ENCODE results near the gene TNFRSF13B.
A peak's percentile ranks its signal among the peaks of the same experiment; 100 is the strongest.
"Not testable (repeated sequence)": the region's sequence is repeated elsewhere in the genome, so short reads cannot be mapped to it uniquely, and the experiment has no call there.

The TNFRSF13B gene

GRCh38 chr17:17004251-17004996 is 32.5 kb upstream of the TNFRSF13B start:
- TF ChIP-seq CTCF (IDR thresholded peaks at IDR 0.05; ENCODE audit: insufficient read depth, low read depth, low read length, missing control alignments), result no peak
- no peak overlapping the region for H3K4me3 ChIP-seq (ENCODE audit: low read depth, low read length)
- no peak for DNase-seq (ENCODE audit: low read depth)

- not testable (repeated sequence) for DNase-seq (ENCODE audit: low read depth); H3K4me3 ChIP-seq (ENCODE audit: low read depth, low read length)
Observed at GRCh38 chr17:17002731-17003715, 31.1 kb upstream of the TNFRSF13B start.

DNA sequence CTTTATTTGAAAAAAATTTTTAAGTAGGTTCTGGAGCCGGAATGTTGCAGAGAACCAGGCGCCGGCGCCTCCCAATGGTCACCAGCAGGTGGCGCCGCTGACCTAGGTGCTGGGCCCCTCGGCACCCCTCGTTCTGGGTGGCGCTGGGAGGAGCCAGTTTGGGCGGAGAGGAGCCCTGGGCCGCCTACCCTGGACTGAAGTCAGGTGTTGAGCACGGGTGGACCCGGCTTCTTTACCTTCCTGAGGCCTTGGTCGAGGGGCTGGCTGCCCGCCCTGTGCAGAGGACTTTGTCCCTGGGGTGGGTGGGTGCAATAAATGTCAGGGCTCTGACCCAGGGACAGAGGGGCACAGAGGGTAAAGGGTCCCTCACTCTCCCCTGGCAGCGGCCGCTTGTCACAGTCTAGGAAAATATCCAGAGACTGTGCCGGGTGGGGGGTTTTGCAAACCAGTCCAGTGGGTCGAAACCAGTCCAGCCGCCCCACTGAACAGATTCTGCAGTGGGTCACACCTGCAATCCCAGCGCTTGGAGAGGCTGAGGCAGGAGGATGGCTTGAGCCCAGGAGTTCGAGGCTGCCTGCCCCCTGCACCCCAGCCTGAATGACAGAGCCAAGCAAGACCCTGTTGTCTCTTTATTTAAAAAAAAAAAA is 30.1 kb upstream of the TNFRSF13B start:
- peak; percentile 91 for TF ChIP-seq CTCF (IDR thresholded peaks at IDR 0.05; ENCODE audit: insufficient read depth, low read depth, low read length, missing control alignments)
- H3K4me3 ChIP-seq (ENCODE audit: low read depth, low read length), result no peak overlapping the region
- DNase-seq (ENCODE audit: low read depth), result peak; percentile 85

DNA sequence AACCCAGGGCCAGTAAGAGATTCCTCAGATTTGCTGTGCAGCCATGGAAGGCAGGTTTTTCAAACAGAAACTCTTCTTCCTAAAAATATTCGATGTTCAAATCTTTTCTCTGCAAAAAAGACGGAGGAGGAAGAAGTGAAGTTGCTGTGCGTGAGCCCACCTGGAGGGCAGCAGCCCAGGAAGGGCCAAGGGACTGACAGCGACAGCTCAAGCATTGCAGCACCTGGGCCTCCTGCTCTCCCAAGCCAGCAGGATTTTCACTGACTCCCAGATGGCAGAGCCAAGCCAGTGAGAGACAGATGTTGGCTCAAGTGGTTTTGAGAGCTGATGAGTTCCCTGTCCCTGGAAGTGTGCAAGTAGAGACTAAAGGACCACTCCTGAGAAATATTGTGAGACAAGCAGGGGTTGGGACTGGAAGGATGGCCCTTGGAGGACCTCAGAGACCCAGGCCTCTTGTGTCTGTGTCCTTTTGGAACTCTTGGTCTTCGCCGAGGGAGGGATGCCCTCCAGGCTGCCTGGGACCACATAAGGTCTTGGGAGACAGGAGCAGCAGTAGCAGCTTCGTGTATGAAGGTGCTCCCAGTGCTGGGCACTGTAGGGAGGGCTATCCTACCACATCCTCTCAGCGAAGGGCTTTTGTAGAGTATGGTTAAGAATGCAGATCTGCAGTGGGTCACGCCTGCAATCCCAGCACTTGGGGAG is 29.3 kb upstream of the TNFRSF13B start:
- DNase-seq (ENCODE audit: low read depth), result no peak
- TF ChIP-seq CTCF (IDR thresholded peaks at IDR 0.05; ENCODE audit: insufficient read depth, low read depth, low read length, missing control alignments), result no peak
- H3K4me3 ChIP-seq (ENCODE audit: low read depth, low read length), result no peak overlapping the region

DNA sequence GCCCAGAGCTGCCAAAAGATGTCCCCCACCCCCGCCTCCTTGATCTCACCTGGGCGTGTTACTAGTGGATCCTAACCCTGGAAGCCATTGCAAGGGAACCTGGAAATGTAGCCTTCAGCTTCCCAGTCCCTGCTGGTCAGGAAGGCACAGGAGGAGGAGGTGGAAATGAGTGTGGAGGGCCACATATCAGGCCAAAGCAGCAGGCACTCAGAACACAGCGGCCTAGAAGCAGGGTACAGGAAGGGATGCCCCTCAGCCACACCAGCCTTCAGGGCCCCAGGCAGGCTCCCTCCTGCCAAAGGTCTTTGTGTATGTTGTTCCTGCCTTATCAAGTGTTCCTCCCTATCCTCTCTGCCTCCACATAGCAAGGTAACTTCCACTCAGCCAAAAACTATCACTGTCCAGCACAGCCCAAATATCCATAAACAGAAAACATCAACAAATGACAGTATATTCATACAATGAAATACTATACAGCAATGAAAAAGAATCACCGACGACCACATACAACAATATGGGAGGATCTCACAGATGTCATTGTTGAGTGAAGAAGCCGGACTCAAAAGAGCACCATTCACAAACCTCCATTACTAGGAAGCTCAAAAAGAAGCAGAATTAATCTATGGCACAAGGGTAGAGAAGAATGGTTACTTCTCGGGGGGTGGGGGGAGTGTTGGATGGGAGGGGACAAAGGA is 28.2 kb upstream of the TNFRSF13B start:
- no peak overlapping the region for H3K4me3 ChIP-seq (ENCODE audit: low read depth, low read length)
- no peak for TF ChIP-seq CTCF (IDR thresholded peaks at IDR 0.05; ENCODE audit: insufficient read depth, low read depth, low read length, missing control alignments)
- DNase-seq (ENCODE audit: low read depth), result no peak

- H3K4me3 ChIP-seq (ENCODE audit: low read depth, low read length), result no peak overlapping the region
- DNase-seq (ENCODE audit: low read depth), result peak; percentile 46
- no peak for TF ChIP-seq CTCF (IDR thresholded peaks at IDR 0.05; ENCODE audit: insufficient read depth, low read depth, low read length, missing control alignments)
Observed at GRCh38 chr17:16997514-16998429, 25.9 kb upstream of the TNFRSF13B start.

DNA sequence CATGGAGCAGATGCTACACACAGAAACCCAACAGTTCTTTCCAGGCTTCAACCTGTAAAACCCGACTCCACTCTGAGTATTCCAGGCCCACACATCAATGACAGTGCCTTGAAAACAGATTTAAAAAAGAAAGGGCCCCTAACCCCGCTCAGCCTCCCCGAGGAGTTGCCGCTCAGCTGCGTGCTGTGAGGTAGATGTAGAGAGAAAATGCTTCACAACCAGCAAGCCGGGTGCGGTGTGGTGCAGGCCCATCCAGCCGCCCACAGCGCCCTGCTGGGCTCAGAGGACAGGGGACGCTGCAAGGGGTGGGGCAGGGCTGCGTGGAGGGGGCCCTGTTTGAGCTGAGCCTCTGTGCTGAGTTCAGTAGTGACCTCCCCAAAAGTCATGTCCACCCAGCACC is 24.8 kb upstream of the TNFRSF13B start:
- H3K4me3 ChIP-seq (ENCODE audit: low read depth, low read length); DNase-seq (ENCODE audit: low read depth): not testable (repeated sequence)

Data from GM12865 (cell line).